ENCODE results near the gene CDK16.
A peak's percentile ranks its signal among the peaks of the same experiment; 100 is the strongest.
"Not testable (repeated sequence)": the region's sequence is repeated elsewhere in the genome, so short reads cannot be mapped to it uniquely, and the experiment has no call there.

CDK16 gene

GRCh38 chrX:47250017-47250347, 31.5 kb downstream of the CDK16 start:
- no peak for DNase-seq (ENCODE audit: low spot score)

GRCh38 chrX:47257620-47258019, 39.1 kb downstream of the CDK16 start:
- DNase-seq (ENCODE audit: low spot score): not testable (repeated sequence)

- DNase-seq (ENCODE audit: low spot score): peak; percentile 12
Measured at GRCh38 chrX:47264483-47265173, 46.1 kb downstream of the CDK16 start.

- DNase-seq (ENCODE audit: low spot score): no peak
Measured at GRCh38 chrX:47266643-47267042, 48.2 kb downstream of the CDK16 start.

GRCh38 chrX:47272013-47272408, 53.5 kb downstream of the CDK16 start:
- DNase-seq (ENCODE audit: low spot score): no peak

GRCh38 chrX:47273011-47273730, 54.7 kb downstream of the CDK16 start:
- no peak for DNase-seq (ENCODE audit: low spot score)

- DNase-seq (ENCODE audit: low spot score): peak; percentile 48
Measured at GRCh38 chrX:47278691-47279090, 60.2 kb downstream of the CDK16 start.

Measured in GM03348 (cell line).